ENCODE measurements around the gene MYL5.
"Not testable (repeated sequence)": the region's sequence is repeated elsewhere in the genome, so short reads cannot be mapped to it uniquely, and the experiment has no call there.

Gene MYL5

DNA sequence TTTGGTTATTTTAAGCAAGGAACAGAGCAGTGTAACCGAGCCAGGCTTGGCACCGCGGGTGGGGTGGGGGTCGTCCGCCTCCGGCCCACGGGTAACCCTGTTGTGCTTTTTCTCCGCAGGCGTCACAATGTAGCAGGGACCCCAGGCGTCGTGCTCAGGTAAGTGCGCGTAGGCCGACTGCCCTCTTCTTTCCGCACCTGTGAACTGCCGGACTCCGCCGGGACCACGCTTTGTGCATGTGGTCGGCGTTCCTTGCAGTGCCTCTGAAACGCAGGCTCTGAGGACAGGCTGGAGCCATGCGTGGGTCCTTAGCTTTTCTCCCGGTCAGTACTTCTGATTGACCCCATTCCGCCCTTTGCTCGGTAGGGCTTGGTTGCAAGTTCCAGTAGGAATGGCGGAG lies 56.2 kb downstream of the MYL5 start:
- DNase-seq, result no peak

DNA sequence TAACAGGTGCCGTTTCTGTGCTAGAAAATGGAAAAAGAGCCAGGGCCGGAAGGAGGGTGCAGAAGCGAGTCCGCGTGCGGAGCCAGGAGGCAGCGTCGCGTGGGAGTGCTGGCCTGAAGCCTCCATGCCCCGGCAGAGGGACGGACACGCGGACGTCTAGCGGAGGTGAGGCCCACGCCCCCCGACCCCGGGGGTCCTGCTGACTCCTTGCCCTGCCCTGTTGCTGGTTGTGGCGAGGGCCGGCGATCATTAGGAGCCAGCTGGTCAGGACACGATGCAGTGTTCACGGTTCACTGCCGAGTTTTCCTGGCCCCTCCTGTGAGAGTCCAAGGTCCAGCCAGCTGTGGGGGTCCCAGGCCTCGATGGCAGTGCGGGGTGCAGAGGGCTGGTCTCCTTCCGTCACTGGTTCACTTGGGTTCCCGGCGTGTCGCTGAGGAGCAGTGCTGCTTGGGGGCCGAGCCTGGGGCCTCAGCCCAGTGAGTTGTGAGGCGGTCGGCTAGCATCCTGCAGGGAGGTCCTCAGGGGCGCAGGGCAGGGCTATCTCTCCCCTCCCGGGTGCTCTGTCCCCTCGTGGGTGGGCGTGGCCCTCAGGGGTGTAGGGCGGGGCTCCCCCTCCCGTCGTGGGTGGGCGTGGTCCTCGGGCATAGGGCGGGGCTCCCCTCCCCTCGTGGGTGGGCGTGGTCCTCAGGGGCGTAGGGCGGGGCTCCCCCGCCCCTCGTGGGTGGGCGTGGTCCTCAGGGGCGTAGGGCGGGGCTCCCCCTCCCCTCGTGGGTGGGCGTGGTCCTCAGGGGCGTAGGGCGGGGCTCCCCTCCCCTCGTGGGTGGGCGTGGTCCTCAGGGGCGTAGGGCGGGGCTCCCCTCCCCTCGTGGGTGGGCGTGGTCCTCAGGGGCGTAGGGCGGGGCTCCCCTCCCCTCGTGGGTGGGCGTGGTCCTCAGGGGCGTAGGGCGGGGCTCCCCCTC lies 56.9 kb downstream of the MYL5 start:
- DNase-seq, result not testable (repeated sequence)
